HepG2 (cell line): Measurements from ENCODE around the gene XCL2. TPM values are rescaled to one million over a fixed set of nuclear protein-coding genes. Genes with fewer than 3 reads are reported as not detected.

Experiments
- AGO1 ChIP-seq: fragments of 200-400 bp; formaldehyde crosslinking; IDR thresholded peaks from 2 replicates; pipeline ENCODE4 v1.6.1; 2017; ENCODE audit warnings: mild to moderate bottlenecking, low read depth, low read length, moderate library complexity; ENCODE audit not compliant: poor library complexity, severe bottlenecking
- DRAP1 ChIP-seq: IDR thresholded peaks from 2 replicates; pipeline ENCODE4 v1.6.1; 2016; ENCODE audit warnings: missing genetic modification reagents, missing compliant biosample characterization
- JUN ChIP-seq: sonication (generic); formaldehyde crosslinking; IDR thresholded peaks from 2 replicates; pipeline ENCODE4 v1.4.0; 2020; ENCODE audit warnings: mild to moderate bottlenecking, missing genetic modification reagents
- JUND ChIP-seq: sonication (generic); formaldehyde crosslinking; IDR thresholded peaks from 2 replicates; pipeline ENCODE4 v1.8.0; 2022; ENCODE audit warnings: mild to moderate bottlenecking, missing genetic modification reagents
- KAT8 ChIP-seq: IDR thresholded peaks from 2 replicates; pipeline ENCODE4 v1.6.1; 2016; ENCODE audit warnings: missing genetic modification reagents, missing compliant biosample characterization
- NFIB ChIP-seq: sonication (generic); formaldehyde crosslinking; IDR thresholded peaks from 2 replicates; pipeline ENCODE4 v1.9.0; 2021; ENCODE audit warnings: missing genetic modification reagents, mild to moderate bottlenecking, borderline replicate concordance
- NR3C1 ChIP-seq: sonication (generic); formaldehyde crosslinking; IDR thresholded peaks from 2 replicates; pipeline ENCODE4 v1.4.0; 2020; ENCODE audit warnings: missing genetic modification reagents
- NRL ChIP-seq: sonication (generic); formaldehyde crosslinking; IDR thresholded peaks from 2 replicates; pipeline ENCODE4 v1.5.0; 2020; ENCODE audit warnings: missing genetic modification reagents, mild to moderate bottlenecking, moderate library complexity, borderline replicate concordance
- RBM39 ChIP-seq: fragments of 200-400 bp; formaldehyde crosslinking; IDR thresholded peaks from one replicate; pipeline ENCODE4 v1.6.1; 2018; ENCODE audit warnings: antibody characterized with exemption, mild to moderate bottlenecking, low read depth, low read length; ENCODE audit not compliant: poor library complexity, severe bottlenecking
- SIX1 ChIP-seq: sonication (generic); formaldehyde crosslinking; IDR thresholded peaks from 2 replicates; pipeline ENCODE4 v1.4.0; 2020; ENCODE audit warnings: missing genetic modification reagents, borderline replicate concordance
- THAP7 ChIP-seq: sonication (generic); formaldehyde crosslinking; IDR thresholded peaks from 2 replicates; pipeline ENCODE4 v1.8.1; 2023; ENCODE audit warnings: mild to moderate bottlenecking, missing genetic modification reagents
- TRIM22 ChIP-seq: fragments of 450-650 bp; IDR thresholded peaks from 2 replicates; pipeline ENCODE4 v1.6.1; 2017
- ZNF260 ChIP-seq: sonication (generic); formaldehyde crosslinking; IDR thresholded peaks from 2 replicates; pipeline ENCODE4 v1.4.0; 2020; ENCODE audit warnings: missing genetic modification reagents, low read depth, mild to moderate bottlenecking, borderline replicate concordance
- ZNF382 ChIP-seq: sonication (generic); formaldehyde crosslinking; IDR thresholded peaks from 2 replicates; pipeline ENCODE4 v1.5.0; 2020; ENCODE audit warnings: missing genetic modification reagents, mild to moderate bottlenecking, borderline replicate concordance
- ZNF615 ChIP-seq: sonication (generic); formaldehyde crosslinking; IDR thresholded peaks from 2 replicates; pipeline ENCODE4 v1.5.0; 2020; ENCODE audit warnings: mild to moderate bottlenecking, missing genetic modification reagents, borderline replicate concordance
- ZNF704 ChIP-seq: sonication (generic); formaldehyde crosslinking; IDR thresholded peaks from 2 replicates; pipeline ENCODE4 v1.8.1; 2023; ENCODE audit warnings: mild to moderate bottlenecking, inconsistent platforms, moderate library complexity, missing genetic modification reagents, borderline replicate concordance
- ZNF75D ChIP-seq: sonication (generic); formaldehyde crosslinking; IDR thresholded peaks from 2 replicates; pipeline ENCODE4 v1.8.1; 2023; ENCODE audit warnings: missing genetic modification reagents, mild to moderate bottlenecking, borderline replicate concordance
- polyA plus RNA-seq, 8 experiments: library from polyadenylated mRNA; depleted of rRNA in 3 of 8; stranded (reverse) in 7 of 8; unstranded in 1 of 8; fragments of >200 nt; fragmentation: Illumina TruSeq in 4 of 8; extraction: Trizol in 4 of 8; gene quantifications; 2 replicates each; pipeline versions ENCODE4 v1.2.1 to v1.2.3, GENCODE V29; 2011 to 2016; ENCODE audit warnings: low read depth in 4 of 8, missing spikeins in 1 of 8, mixed read lengths in 1 of 8; ENCODE audit not compliant: insufficient read depth in 1 of 8
- total RNA-seq, 5 experiments: library from RNA; depleted of rRNA; stranded (reverse); fragments of >200 nt; fragmentation: Illumina TruSeq; extraction: Trizol; gene quantifications; 2 replicates each; pipeline ENCODE4 v1.2.3, GENCODE V29; 2016; ENCODE audit warnings: low read depth in 1 of 5
- TF ChIP-seq, protein P1 (sequence below): sonication (generic); formaldehyde crosslinking; IDR thresholded peaks from 2 replicates; pipeline ENCODE4 v1.5.1; 2020; ENCODE audit warnings: mild to moderate bottlenecking, moderate library complexity, missing genetic modification reagents
- TF ChIP-seq, protein P2 (sequence below): sonication (generic); formaldehyde crosslinking; IDR thresholded peaks from 2 replicates; pipeline ENCODE4 v1.5.1; 2020; ENCODE audit warnings: missing genetic modification reagents, mild to moderate bottlenecking, borderline replicate concordance
- TF ChIP-seq, protein P3 (sequence below): sonication (generic); formaldehyde crosslinking; IDR thresholded peaks from 2 replicates; pipeline ENCODE4 v1.4.0; 2020; ENCODE audit warnings: missing genetic modification reagents

XCL2 gene
- total and polyA plus RNA-seq, 2 of the 13 experiments (the other 11 are each of a cell fraction or from before 2014, with no cell fraction given): 0.50 TPM; not detected in 1

- TF ChIP-seq THAP7 (CRISPR knock-in tag) (no peak), NR3C1 (CRISPR knock-in tag) (no peak), ZNF704 (no peak), AGO1 (no peak), TRIM22 (no peak), ZNF382 (CRISPR knock-in tag) (no peak), JUN (CRISPR knock-in tag) (no peak), NFIB (no peak), NRL (CRISPR knock-in tag) (no peak), KAT8 (CRISPR knock-in tag) (no peak), SIX1 (no peak), ZNF615 (CRISPR knock-in tag) (no peak), ZNF260 (no peak), RBM39 (no peak), JUND (CRISPR knock-in tag) (no peak), ZNF75D (no peak), DRAP1 (CRISPR knock-in tag) (no peak)
- TF ChIP-seq, protein P1, sequence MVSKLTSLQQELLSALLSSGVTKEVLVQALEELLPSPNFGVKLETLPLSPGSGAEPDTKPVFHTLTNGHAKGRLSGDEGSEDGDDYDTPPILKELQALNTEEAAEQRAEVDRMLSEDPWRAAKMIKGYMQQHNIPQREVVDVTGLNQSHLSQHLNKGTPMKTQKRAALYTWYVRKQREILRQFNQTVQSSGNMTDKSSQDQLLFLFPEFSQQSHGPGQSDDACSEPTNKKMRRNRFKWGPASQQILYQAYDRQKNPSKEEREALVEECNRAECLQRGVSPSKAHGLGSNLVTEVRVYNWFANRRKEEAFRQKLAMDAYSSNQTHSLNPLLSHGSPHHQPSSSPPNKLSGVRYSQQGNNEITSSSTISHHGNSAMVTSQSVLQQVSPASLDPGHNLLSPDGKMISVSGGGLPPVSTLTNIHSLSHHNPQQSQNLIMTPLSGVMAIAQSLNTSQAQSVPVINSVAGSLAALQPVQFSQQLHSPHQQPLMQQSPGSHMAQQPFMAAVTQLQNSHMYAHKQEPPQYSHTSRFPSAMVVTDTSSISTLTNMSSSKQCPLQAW: no peak
- TF ChIP-seq, protein P2, sequence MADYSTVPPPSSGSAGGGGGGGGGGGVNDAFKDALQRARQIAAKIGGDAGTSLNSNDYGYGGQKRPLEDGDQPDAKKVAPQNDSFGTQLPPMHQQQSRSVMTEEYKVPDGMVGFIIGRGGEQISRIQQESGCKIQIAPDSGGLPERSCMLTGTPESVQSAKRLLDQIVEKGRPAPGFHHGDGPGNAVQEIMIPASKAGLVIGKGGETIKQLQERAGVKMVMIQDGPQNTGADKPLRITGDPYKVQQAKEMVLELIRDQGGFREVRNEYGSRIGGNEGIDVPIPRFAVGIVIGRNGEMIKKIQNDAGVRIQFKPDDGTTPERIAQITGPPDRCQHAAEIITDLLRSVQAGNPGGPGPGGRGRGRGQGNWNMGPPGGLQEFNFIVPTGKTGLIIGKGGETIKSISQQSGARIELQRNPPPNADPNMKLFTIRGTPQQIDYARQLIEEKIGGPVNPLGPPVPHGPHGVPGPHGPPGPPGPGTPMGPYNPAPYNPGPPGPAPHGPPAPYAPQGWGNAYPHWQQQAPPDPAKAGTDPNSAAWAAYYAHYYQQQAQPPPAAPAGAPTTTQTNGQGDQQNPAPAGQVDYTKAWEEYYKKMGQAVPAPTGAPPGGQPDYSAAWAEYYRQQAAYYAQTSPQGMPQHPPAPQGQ (CRISPR knock-in tag): no peak
- TF ChIP-seq, protein P3, sequence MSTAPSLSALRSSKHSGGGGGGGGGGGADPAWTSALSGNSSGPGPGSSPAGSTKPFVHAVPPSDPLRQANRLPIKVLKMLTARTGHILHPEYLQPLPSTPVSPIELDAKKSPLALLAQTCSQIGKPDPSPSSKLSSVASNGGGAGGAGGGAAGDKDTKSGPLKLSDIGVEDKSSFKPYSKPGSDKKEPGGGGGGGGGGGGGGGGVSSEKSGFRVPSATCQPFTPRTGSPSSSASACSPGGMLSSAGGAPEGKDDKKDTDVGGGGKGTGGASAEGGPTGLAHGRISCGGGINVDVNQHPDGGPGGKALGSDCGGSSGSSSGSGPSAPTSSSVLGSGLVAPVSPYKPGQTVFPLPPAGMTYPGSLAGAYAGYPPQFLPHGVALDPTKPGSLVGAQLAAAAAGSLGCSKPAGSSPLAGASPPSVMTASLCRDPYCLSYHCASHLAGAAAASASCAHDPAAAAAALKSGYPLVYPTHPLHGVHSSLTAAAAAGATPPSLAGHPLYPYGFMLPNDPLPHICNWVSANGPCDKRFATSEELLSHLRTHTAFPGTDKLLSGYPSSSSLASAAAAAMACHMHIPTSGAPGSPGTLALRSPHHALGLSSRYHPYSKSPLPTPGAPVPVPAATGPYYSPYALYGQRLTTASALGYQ: no peak
Measured at GRCh38 chr1:168555508-168556046, 11.8 kb upstream of the XCL2 start (continued).
